GM23338 (cell line): ENCODE measurements around the gene DDX49.

ENCODE experiments used
- CREB1 ChIP-seq: fragments of 250-450 bp; sonication (Bioruptor Pico); IDR thresholded peaks from 2 replicates; pipeline ENCODE4 v1.5.0; 2020; ENCODE audit warnings: low read depth, mild to moderate bottlenecking, moderate library complexity
- CTCF ChIP-seq, 2 experiments: fragments of 200-600 bp in 1 of 2; sonication (generic) in 1 of 2; conservative IDR thresholded peaks; 2 replicates each; pipeline versions ENCODE4 v1.5.1 to v1.6.1; 2016 to 2017; ENCODE audit warnings: antibody characterized with exemption in 2 of 2, low read depth in 2 of 2, mild to moderate bottlenecking in 2 of 2, moderate library complexity in 1 of 2
- EZH2 ChIP-seq: fragments of 200-600 bp; sonication (generic); IDR thresholded peaks from one replicate; pipeline ENCODE4 v1.8.0; 2017; ENCODE audit warnings: antibody characterized with exemption, mild to moderate bottlenecking, low read depth; ENCODE audit not compliant: unreplicated experiment
- POLR2AphosphoS5 ChIP-seq: IDR thresholded peaks from 2 replicates; pipeline ENCODE4 v1.6.1; 2016; ENCODE audit warnings: antibody characterized with exemption, low read depth
- REST ChIP-seq: IDR thresholded peaks from one replicate; pipeline ENCODE4 v1.6.1; 2018; ENCODE audit warnings: antibody characterized with exemption; ENCODE audit not compliant: unreplicated experiment

- TF ChIP-seq CTCF (conservative IDR thresholded peaks at IDR 0.05; ENCODE audit: low read depth in 2 of 2) (no peak), POLR2AphosphoS5 (no peak), CREB1 (no peak), EZH2 (no peak), REST (no peak)
Measured at GRCh38 chr19:18921593-18921992, 2.1 kb downstream of the DDX49 start.
